OCI-LY3 (cell line): ENCODE measurements around the gene THRB.

Experiments
- CTCF ChIP-seq: fragments of 200-600, 300-600 bp; sonication (generic); IDR thresholded peaks from 2 replicates; pipeline ENCODE4 v1.5.1; 2014; ENCODE audit warnings: antibody characterized with exemption, low read length, low read depth
- EZH2phosphoT487 ChIP-seq: fragments of 200-600 bp; shearing (Covaris generic); IDR thresholded peaks from 2 replicates; pipeline ENCODE4 v1.6.1; 2018; ENCODE audit warnings: antibody characterized with exemption, mixed run types, low read depth

GRCh38 chr3:24259901-24260512 lies 234.6 kb downstream of the THRB start:
- no peak for TF ChIP-seq CTCF
- no peak for TF ChIP-seq EZH2phosphoT487
